SK-N-SH (cell line): ENCODE data around the gene CAPN10.

Source experiments
- CHD2 ChIP-seq: fragments of 150-350 bp; IDR thresholded peaks from 2 replicates; pipeline ENCODE4 v1.6.1; 2018; ENCODE audit warnings: low read length; ENCODE audit not compliant: partially characterized antibody
- EP300 ChIP-seq, 2 experiments: IDR thresholded peaks; 2 replicates each; pipeline versions ENCODE4 v1.4.0 to v1.6.1; 2012; ENCODE audit warnings: borderline replicate concordance in 1 of 2, low read depth in 1 of 2, low read length in 1 of 2
- NFIC ChIP-seq: IDR thresholded peaks from 2 replicates; pipeline ENCODE4 v1.4.0; 2012; ENCODE audit warnings: borderline replicate concordance
- RXRA ChIP-seq: IDR thresholded peaks from 2 replicates; pipeline ENCODE4 v1.4.0; 2012; ENCODE audit warnings: low read depth, mild to moderate bottlenecking, borderline replicate concordance
- USF2 ChIP-seq: fragments of 150-350 bp; IDR thresholded peaks from 2 replicates; pipeline ENCODE4 v1.6.1; 2017; ENCODE audit warnings: antibody characterized with exemption, low read length, low read depth, borderline replicate concordance
- TF ChIP-seq, protein P1 (sequence below): fragments of 200-600 bp; sonication (generic); IDR thresholded peaks from 2 replicates; pipeline ENCODE4 v1.6.1; 2017; ENCODE audit warnings: antibody characterized with exemption, mild to moderate bottlenecking, moderate library complexity
- TF ChIP-seq, protein P2 (sequence below): IDR thresholded peaks from 2 replicates; pipeline ENCODE4 v1.6.1; 2012; ENCODE audit warnings: mild to moderate bottlenecking, low read depth, low read length, moderate library complexity

DNA sequence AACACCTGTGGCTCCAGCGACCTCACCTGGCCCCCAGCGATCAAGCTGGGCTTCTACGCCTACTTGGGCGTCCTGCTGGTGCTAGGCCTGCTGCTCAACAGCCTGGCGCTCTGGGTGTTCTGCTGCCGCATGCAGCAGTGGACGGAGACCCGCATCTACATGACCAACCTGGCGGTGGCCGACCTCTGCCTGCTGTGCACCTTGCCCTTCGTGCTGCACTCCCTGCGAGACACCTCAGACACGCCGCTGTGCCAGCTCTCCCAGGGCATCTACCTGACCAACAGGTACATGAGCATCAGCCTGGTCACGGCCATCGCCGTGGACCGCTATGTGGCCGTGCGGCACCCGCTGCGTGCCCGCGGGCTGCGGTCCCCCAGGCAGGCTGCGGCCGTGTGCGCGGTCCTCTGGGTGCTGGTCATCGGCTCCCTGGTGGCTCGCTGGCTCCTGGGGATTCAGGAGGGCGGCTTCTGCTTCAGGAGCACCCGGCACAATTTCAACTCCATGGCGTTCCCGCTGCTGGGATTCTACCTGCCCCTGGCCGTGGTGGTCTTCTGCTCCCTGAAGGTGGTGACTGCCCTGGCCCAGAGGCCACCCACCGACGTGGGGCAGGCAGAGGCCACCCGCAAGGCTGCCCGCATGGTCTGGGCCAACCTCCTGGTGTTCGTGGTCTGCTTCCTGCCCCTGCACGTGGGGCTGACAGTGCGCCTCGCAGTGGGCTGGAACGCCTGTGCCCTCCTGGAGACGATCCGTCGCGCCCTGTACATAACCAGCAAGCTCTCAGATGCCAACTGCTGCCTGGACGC is 43.6 kb downstream of the CAPN10 start:
- no peak for TF ChIP-seq EP300 (IDR thresholded peaks at IDR 0.05; ENCODE audit: borderline replicate concordance in 1 of 2, low read depth in 1 of 2, low read length in 1 of 2)
- TF ChIP-seq USF2: no peak
- no peak for TF ChIP-seq RXRA
- no peak for TF ChIP-seq NFIC
- TF ChIP-seq CHD2: no peak
- TF ChIP-seq, protein P1, sequence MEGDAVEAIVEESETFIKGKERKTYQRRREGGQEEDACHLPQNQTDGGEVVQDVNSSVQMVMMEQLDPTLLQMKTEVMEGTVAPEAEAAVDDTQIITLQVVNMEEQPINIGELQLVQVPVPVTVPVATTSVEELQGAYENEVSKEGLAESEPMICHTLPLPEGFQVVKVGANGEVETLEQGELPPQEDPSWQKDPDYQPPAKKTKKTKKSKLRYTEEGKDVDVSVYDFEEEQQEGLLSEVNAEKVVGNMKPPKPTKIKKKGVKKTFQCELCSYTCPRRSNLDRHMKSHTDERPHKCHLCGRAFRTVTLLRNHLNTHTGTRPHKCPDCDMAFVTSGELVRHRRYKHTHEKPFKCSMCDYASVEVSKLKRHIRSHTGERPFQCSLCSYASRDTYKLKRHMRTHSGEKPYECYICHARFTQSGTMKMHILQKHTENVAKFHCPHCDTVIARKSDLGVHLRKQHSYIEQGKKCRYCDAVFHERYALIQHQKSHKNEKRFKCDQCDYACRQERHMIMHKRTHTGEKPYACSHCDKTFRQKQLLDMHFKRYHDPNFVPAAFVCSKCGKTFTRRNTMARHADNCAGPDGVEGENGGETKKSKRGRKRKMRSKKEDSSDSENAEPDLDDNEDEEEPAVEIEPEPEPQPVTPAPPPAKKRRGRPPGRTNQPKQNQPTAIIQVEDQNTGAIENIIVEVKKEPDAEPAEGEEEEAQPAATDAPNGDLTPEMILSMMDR: no peak
- TF ChIP-seq, protein P2, sequence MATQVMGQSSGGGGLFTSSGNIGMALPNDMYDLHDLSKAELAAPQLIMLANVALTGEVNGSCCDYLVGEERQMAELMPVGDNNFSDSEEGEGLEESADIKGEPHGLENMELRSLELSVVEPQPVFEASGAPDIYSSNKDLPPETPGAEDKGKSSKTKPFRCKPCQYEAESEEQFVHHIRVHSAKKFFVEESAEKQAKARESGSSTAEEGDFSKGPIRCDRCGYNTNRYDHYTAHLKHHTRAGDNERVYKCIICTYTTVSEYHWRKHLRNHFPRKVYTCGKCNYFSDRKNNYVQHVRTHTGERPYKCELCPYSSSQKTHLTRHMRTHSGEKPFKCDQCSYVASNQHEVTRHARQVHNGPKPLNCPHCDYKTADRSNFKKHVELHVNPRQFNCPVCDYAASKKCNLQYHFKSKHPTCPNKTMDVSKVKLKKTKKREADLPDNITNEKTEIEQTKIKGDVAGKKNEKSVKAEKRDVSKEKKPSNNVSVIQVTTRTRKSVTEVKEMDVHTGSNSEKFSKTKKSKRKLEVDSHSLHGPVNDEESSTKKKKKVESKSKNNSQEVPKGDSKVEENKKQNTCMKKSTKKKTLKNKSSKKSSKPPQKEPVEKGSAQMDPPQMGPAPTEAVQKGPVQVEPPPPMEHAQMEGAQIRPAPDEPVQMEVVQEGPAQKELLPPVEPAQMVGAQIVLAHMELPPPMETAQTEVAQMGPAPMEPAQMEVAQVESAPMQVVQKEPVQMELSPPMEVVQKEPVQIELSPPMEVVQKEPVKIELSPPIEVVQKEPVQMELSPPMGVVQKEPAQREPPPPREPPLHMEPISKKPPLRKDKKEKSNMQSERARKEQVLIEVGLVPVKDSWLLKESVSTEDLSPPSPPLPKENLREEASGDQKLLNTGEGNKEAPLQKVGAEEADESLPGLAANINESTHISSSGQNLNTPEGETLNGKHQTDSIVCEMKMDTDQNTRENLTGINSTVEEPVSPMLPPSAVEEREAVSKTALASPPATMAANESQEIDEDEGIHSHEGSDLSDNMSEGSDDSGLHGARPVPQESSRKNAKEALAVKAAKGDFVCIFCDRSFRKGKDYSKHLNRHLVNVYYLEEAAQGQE: no peak
